Mesendoderm (in vitro differentiated cells): ENCODE data around the gene ENAH.
"Not testable (repeated sequence)": the region's sequence is repeated elsewhere in the genome, so short reads cannot be mapped to it uniquely, and the experiment has no call there.

Experiments used
- DNase-seq: peaks from one replicate; pipeline ENCODE4 v3.0.0; 2013
- H2AK5ac ChIP-seq: 2 replicates; pipeline ENCODE4 v1.6.1; 2013; ENCODE audit warnings: low read length, inconsistent platforms
- H2BK120ac ChIP-seq: 2 replicates; pipeline ENCODE4 v1.6.1; 2013; ENCODE audit warnings: low read depth, mild to moderate bottlenecking, low read length, moderate library complexity, mixed read lengths
- H2BK15ac ChIP-seq: replicated peaks from 2 replicates; pipeline ENCODE4 v1.6.1; 2013; ENCODE audit warnings: low read depth, mild to moderate bottlenecking, moderate library complexity
- H2BK5ac ChIP-seq: 2 replicates; pipeline ENCODE4 v1.6.1; 2013; ENCODE audit warnings: low read length, inconsistent platforms
- H3K18ac ChIP-seq: 2 replicates; pipeline ENCODE4 v1.6.1; 2013; ENCODE audit warnings: mild to moderate bottlenecking, low read length, mixed read lengths
- H3K23ac ChIP-seq: one replicate; pipeline ENCODE4 v1.6.1; 2013; ENCODE audit warnings: low read length
- H3K27ac ChIP-seq: 2 replicates; pipeline ENCODE4 v1.5.1; 2013; ENCODE audit warnings: low read depth, mild to moderate bottlenecking, inconsistent platforms, low read length, moderate library complexity
- H3K27me3 ChIP-seq: 2 replicates; pipeline ENCODE4 v1.6.1; 2013; ENCODE audit warnings: low read length, control low read depth, mild to moderate bottlenecking, inconsistent platforms; ENCODE audit not compliant: insufficient read depth, poor library complexity
- H3K36me3 ChIP-seq: 2 replicates; pipeline ENCODE4 v1.6.1; 2013; ENCODE audit warnings: low read length, inconsistent platforms; ENCODE audit not compliant: control insufficient read depth, insufficient read depth
- H3K4ac ChIP-seq: one replicate; pipeline ENCODE4 v1.6.1; 2013; ENCODE audit warnings: low read depth, mild to moderate bottlenecking, low read length, moderate library complexity
- H3K4me1 ChIP-seq: 2 replicates; pipeline ENCODE4 v1.6.1; 2013; ENCODE audit warnings: low read depth, low read length, inconsistent platforms; ENCODE audit not compliant: control insufficient read depth
- H3K4me2 ChIP-seq: 2 replicates; pipeline ENCODE4 v1.6.1; 2013; ENCODE audit warnings: low read length
- H3K4me3 ChIP-seq: 2 replicates; pipeline ENCODE4 v1.5.1; 2013; ENCODE audit warnings: mild to moderate bottlenecking, low read length
- H3K56ac ChIP-seq: one replicate; pipeline ENCODE4 v1.6.1; 2013; ENCODE audit warnings: low read length
- H3K79me1 ChIP-seq: 2 replicates; pipeline ENCODE4 v1.6.1; 2013; ENCODE audit warnings: low read length, inconsistent platforms
- H3K79me2 ChIP-seq: 2 replicates; pipeline ENCODE4 v1.6.1; 2013; ENCODE audit warnings: mild to moderate bottlenecking, low read length; ENCODE audit not compliant: control insufficient read depth, insufficient read depth
- H3K9ac ChIP-seq: 2 replicates; pipeline ENCODE4 v1.6.1; 2013; ENCODE audit warnings: low read length, inconsistent platforms
- H4K5ac ChIP-seq: one replicate; pipeline ENCODE4 v1.6.1; 2013; ENCODE audit warnings: low read length
- H4K8ac ChIP-seq: one replicate; pipeline ENCODE4 v1.6.1; 2013; ENCODE audit warnings: low read depth, mild to moderate bottlenecking, control low read depth, low read length, moderate library complexity
- WGBS: extraction: QIAGEN DNeasy Blood & Tissue Kit; methylation state at CpG from one replicate; pipeline ENCODE4 v1.1.7; 2013; ENCODE audit warnings: low lambda C conversion rate, missing lambda C conversion rate; ENCODE audit not compliant: insufficient coverage; ENCODE audit errors: extremely low coverage; 5-methylcytosine and 5-hydroxymethylcytosine counted together

ENAH gene

GRCh38 chr1:225517697-225518096 is 135.2 kb downstream of the ENAH start:
- no peak overlapping the region for H3K18ac ChIP-seq
- no peak overlapping the region for H3K4me2 ChIP-seq
- no peak overlapping the region for H4K8ac ChIP-seq
- H2BK15ac ChIP-seq, result no peak overlapping the region
- H3K4me1 ChIP-seq, result no peaks in the 10 kb centered on the region
- DNase-seq, result peak; percentile 27
- H3K9ac ChIP-seq, result no peak overlapping the region
- no peaks in the 10 kb centered on the region for H3K27me3 ChIP-seq
- H3K4ac ChIP-seq, result no peak overlapping the region
- no peak overlapping the region for H2BK120ac ChIP-seq
- H3K56ac ChIP-seq, result no peak overlapping the region
- no peak overlapping the region for H4K5ac ChIP-seq
- H2AK5ac ChIP-seq, result no peak overlapping the region
- no CpG with 5 or more reads among the region's 8 CpGs for WGBS
- H3K79me2 ChIP-seq, result peaks cover 3% of the 10 kb centered on the region
- H3K79me1 ChIP-seq, result peaks cover 4% of the 10 kb centered on the region
- no peak overlapping the region for H2BK5ac ChIP-seq
- H3K27ac ChIP-seq, result no peak overlapping the region
- H3K4me3 ChIP-seq, result no peak overlapping the region
- peaks cover 2% of the 10 kb centered on the region for H3K36me3 ChIP-seq
- H3K23ac ChIP-seq, result no peak overlapping the region

GRCh38 chr1:225517221-225517620 is 135.7 kb downstream of the ENAH start:
- no peaks in the 10 kb centered on the region for H3K4me1 ChIP-seq
- no peak overlapping the region for H2BK120ac ChIP-seq
- DNase-seq, result no peak
- no peak overlapping the region for H3K4me3 ChIP-seq
- H3K4me2 ChIP-seq, result no peak overlapping the region
- no peak overlapping the region for H3K4ac ChIP-seq
- H4K8ac ChIP-seq, result no peak overlapping the region
- H3K9ac ChIP-seq, result no peak overlapping the region
- H2BK5ac ChIP-seq, result no peak overlapping the region
- no CpG with 5 or more reads among the region's 6 CpGs for WGBS
- H2AK5ac ChIP-seq, result no peak overlapping the region
- peaks cover 3% of the 10 kb centered on the region for H3K79me2 ChIP-seq
- H3K36me3 ChIP-seq, result peaks cover 2% of the 10 kb centered on the region
- no peak overlapping the region for H3K27ac ChIP-seq
- no peak overlapping the region for H3K18ac ChIP-seq
- no peak overlapping the region for H2BK15ac ChIP-seq
- H4K5ac ChIP-seq, result no peak overlapping the region
- H3K79me1 ChIP-seq, result peaks cover 4% of the 10 kb centered on the region
- H3K23ac ChIP-seq, result no peak overlapping the region
- H3K27me3 ChIP-seq, result no peaks in the 10 kb centered on the region
- H3K56ac ChIP-seq, result no peak overlapping the region

GRCh38 chr1:225514671-225515081 is 138.2 kb downstream of the ENAH start:
- no peak overlapping the region for H3K27ac ChIP-seq

GRCh38 chr1:225513576-225513975 is 139.3 kb downstream of the ENAH start:
- not testable (repeated sequence) for DNase-seq, H3K4ac ChIP-seq, H4K5ac ChIP-seq, H3K79me1 ChIP-seq, H2AK5ac ChIP-seq, H2BK5ac ChIP-seq, H2BK15ac ChIP-seq, H3K4me2 ChIP-seq, H2BK120ac ChIP-seq, H3K27ac ChIP-seq, H3K56ac ChIP-seq, H3K23ac ChIP-seq, H3K27me3 ChIP-seq, H3K9ac ChIP-seq, H4K8ac ChIP-seq, H3K36me3 ChIP-seq, H3K4me3 ChIP-seq, H3K4me1 ChIP-seq, H3K18ac ChIP-seq, H3K79me2 ChIP-seq
- WGBS, result no CpG with 5 or more reads among the region's 9 CpGs

More at GRCh38 chr1:225514671-225515081, 138.2 kb downstream of the ENAH start:
- no peak overlapping the region for H2BK120ac ChIP-seq
- H3K4ac ChIP-seq, result no peak overlapping the region
- H2AK5ac ChIP-seq, result no peak overlapping the region
- H3K56ac ChIP-seq, result no peak overlapping the region
- H3K4me2 ChIP-seq, result no peak overlapping the region
- no peak overlapping the region for H4K8ac ChIP-seq
- H3K36me3 ChIP-seq, result peaks cover 2% of the 10 kb centered on the region
- no peak overlapping the region for H3K9ac ChIP-seq
- H4K5ac ChIP-seq, result no peak overlapping the region
- H3K79me1 ChIP-seq, result peaks cover 6% of the 10 kb centered on the region
- no peak overlapping the region for H3K23ac ChIP-seq
- H3K4me1 ChIP-seq, result no peaks in the 10 kb centered on the region
- no peak overlapping the region for H2BK15ac ChIP-seq
- no peak overlapping the region for H3K18ac ChIP-seq
- peak; percentile 57 for DNase-seq
- H2BK5ac ChIP-seq, result no peak overlapping the region
- peaks cover 3% of the 10 kb centered on the region for H3K79me2 ChIP-seq
- H3K27me3 ChIP-seq, result no peaks in the 10 kb centered on the region
- no CpG with 5 or more reads among the region's 3 CpGs for whole genome bisulfite sequencing
- H3K4me3 ChIP-seq, result no peak overlapping the region

GRCh38 chr1:225511828-225512381 is 141.0 kb downstream of the ENAH start:
- H3K27ac ChIP-seq, result no peak overlapping the region
- H3K4ac ChIP-seq, result no peak overlapping the region
- H3K79me2 ChIP-seq, result no peaks in the 10 kb centered on the region
- H4K8ac ChIP-seq, result no peak overlapping the region
- no peak overlapping the region for H2BK120ac ChIP-seq
- DNase-seq, result no peak
- no peak overlapping the region for H3K4me2 ChIP-seq
- H3K79me1 ChIP-seq, result peaks cover 2% of the 10 kb centered on the region
- no peak overlapping the region for H3K9ac ChIP-seq
- H3K4me1 ChIP-seq, result peaks cover 3% of the 10 kb centered on the region
- H3K4me3 ChIP-seq, result no peak overlapping the region
- WGBS, result 100% methylated on average over 1 of the region's 4 CpGs
- H3K27me3 ChIP-seq, result no peaks in the 10 kb centered on the region
- no peak overlapping the region for H3K23ac ChIP-seq
- H3K36me3 ChIP-seq, result no peaks in the 10 kb centered on the region
- no peak overlapping the region for H3K18ac ChIP-seq
- no peak overlapping the region for H2BK15ac ChIP-seq
- H2BK5ac ChIP-seq, result no peak overlapping the region
- H4K5ac ChIP-seq, result no peak overlapping the region
- no peak overlapping the region for H3K56ac ChIP-seq
- no peak overlapping the region for H2AK5ac ChIP-seq

- H3K27me3 ChIP-seq, H4K5ac ChIP-seq, H3K4me3 ChIP-seq, H4K8ac ChIP-seq, H3K27ac ChIP-seq, H3K18ac ChIP-seq, H2BK5ac ChIP-seq, H3K79me2 ChIP-seq, H2BK120ac ChIP-seq, H3K4me2 ChIP-seq, H2BK15ac ChIP-seq, H3K36me3 ChIP-seq, H2AK5ac ChIP-seq, DNase-seq, H3K9ac ChIP-seq, H3K23ac ChIP-seq, H3K4ac ChIP-seq, H3K56ac ChIP-seq, H3K4me1 ChIP-seq, H3K79me1 ChIP-seq: not testable (repeated sequence)
- no CpG with 5 or more reads among the region's 2 CpGs for WGBS
Observed at GRCh38 chr1:225510740-225511139, 142.2 kb downstream of the ENAH start.
